HL-60 (cell line): ENCODE results near the gene NSL1.

ENCODE experiments used
- CTCF ChIP-seq: IDR thresholded peaks from one replicate; pipeline ENCODE4 v1.5.1; 2011; ENCODE audit warnings: low read length, control low read depth, inconsistent platforms; ENCODE audit not compliant: insufficient read depth
- GABPA ChIP-seq: IDR thresholded peaks from 2 replicates; pipeline ENCODE4 v1.6.1; 2012; ENCODE audit warnings: low read depth
- POLR2AphosphoS5 ChIP-seq: IDR thresholded peaks from 2 replicates; pipeline ENCODE4 v1.6.1; 2012; ENCODE audit warnings: low read depth

- TF ChIP-seq CTCF (no peak), GABPA (no peak), POLR2AphosphoS5 (no peak)
Observed at GRCh38 chr1:212762234-212762633, 29.3 kb downstream of the NSL1 start.
